Measurements from ENCODE around the gene ARHGAP45.

The ARHGAP45 gene

GRCh38 chr19:1129535-1129934 lies 62.6 kb downstream of the ARHGAP45 start:
- no peak for TF ChIP-seq POLR2AphosphoS5 (IDR thresholded peaks at IDR 0.05; ENCODE audit: low read depth, low read length)
- no peak for TF ChIP-seq REST (IDR thresholded peaks at IDR 0.05; ENCODE audit: insufficient read depth in 1 of 2, low read depth in 2 of 2, low read length in 2 of 2)
- no peak for TF ChIP-seq SIN3A (IDR thresholded peaks at IDR 0.05; ENCODE audit: borderline replicate concordance, insufficient read depth, low read length)
- TF ChIP-seq FOXP2 (optimal IDR thresholded peaks at IDR 0.05; ENCODE audit: borderline replicate concordance, extremely low read depth, extremely low read length, insufficient read depth): no peak
- no peak for TF ChIP-seq TAF1 (IDR thresholded peaks at IDR 0.05; ENCODE audit: borderline replicate concordance, insufficient read depth, low read length)

GRCh38 chr19:1130771-1131717 lies 64.1 kb downstream of the ARHGAP45 start:
- TF ChIP-seq REST (IDR thresholded peaks at IDR 0.05; ENCODE audit: insufficient read depth in 1 of 2, low read depth in 2 of 2, low read length in 2 of 2) (no peak), FOXP2 (optimal IDR thresholded peaks at IDR 0.05; ENCODE audit: borderline replicate concordance, extremely low read depth, extremely low read length, insufficient read depth) (no peak), SIN3A (IDR thresholded peaks at IDR 0.05; ENCODE audit: borderline replicate concordance, insufficient read depth, low read length) (no peak), POLR2AphosphoS5 (IDR thresholded peaks at IDR 0.05; ENCODE audit: low read depth, low read length) (no peak), TAF1 (IDR thresholded peaks at IDR 0.05; ENCODE audit: borderline replicate concordance, insufficient read depth, low read length) (no peak)

- 0 out of 2 replicates have a peak, but pooled peaks have one; percentile 17 for TF ChIP-seq TAF1 (IDR thresholded peaks at IDR 0.05; ENCODE audit: borderline replicate concordance, insufficient read depth, low read length)
- no peak; a peak in 1 of 4 replicates for TF ChIP-seq REST (IDR thresholded peaks at IDR 0.05; ENCODE audit: insufficient read depth in 1 of 2, low read depth in 2 of 2, low read length in 2 of 2)
- peak; percentile 93 for TF ChIP-seq FOXP2 (optimal IDR thresholded peaks at IDR 0.05; ENCODE audit: borderline replicate concordance, extremely low read depth, extremely low read length, insufficient read depth)
- no peak for TF ChIP-seq SIN3A (IDR thresholded peaks at IDR 0.05; ENCODE audit: borderline replicate concordance, insufficient read depth, low read length)
- TF ChIP-seq POLR2AphosphoS5 (IDR thresholded peaks at IDR 0.05; ENCODE audit: low read depth, low read length): 0 out of 2 replicates have a peak, but pooled peaks have one; percentile 17
These were observed 65.0 kb downstream of the ARHGAP45 start for GRCh38 chr19:1131718-1132551.

GRCh38 chr19:1132552-1133383 lies 65.8 kb downstream of the ARHGAP45 start:
- TF ChIP-seq POLR2AphosphoS5 (IDR thresholded peaks at IDR 0.05; ENCODE audit: low read depth, low read length): no peak
- TF ChIP-seq FOXP2 (optimal IDR thresholded peaks at IDR 0.05; ENCODE audit: borderline replicate concordance, extremely low read depth, extremely low read length, insufficient read depth): peak; percentile 52
- TF ChIP-seq SIN3A (IDR thresholded peaks at IDR 0.05; ENCODE audit: borderline replicate concordance, insufficient read depth, low read length): no peak
- no peak for TF ChIP-seq REST (IDR thresholded peaks at IDR 0.05; ENCODE audit: insufficient read depth in 1 of 2, low read depth in 2 of 2, low read length in 2 of 2)
- no peak for TF ChIP-seq TAF1 (IDR thresholded peaks at IDR 0.05; ENCODE audit: borderline replicate concordance, insufficient read depth, low read length)
